HG02943 (cell line): ENCODE data around the gene MCM5.
"Not testable (repeated sequence)": the region's sequence is repeated elsewhere in the genome, so short reads cannot be mapped to it uniquely, and the experiment has no call there.

ENCODE experiments used
- ATAC-seq: cut with Tn5 transposase; IDR thresholded peaks from one replicate; pipeline ENCODE4 v1.9.1; 2021; ENCODE audit warnings: mild to moderate bottlenecking, low read depth, moderate library complexity; ENCODE audit not compliant: unreplicated experiment

MCM5 gene

DNA sequence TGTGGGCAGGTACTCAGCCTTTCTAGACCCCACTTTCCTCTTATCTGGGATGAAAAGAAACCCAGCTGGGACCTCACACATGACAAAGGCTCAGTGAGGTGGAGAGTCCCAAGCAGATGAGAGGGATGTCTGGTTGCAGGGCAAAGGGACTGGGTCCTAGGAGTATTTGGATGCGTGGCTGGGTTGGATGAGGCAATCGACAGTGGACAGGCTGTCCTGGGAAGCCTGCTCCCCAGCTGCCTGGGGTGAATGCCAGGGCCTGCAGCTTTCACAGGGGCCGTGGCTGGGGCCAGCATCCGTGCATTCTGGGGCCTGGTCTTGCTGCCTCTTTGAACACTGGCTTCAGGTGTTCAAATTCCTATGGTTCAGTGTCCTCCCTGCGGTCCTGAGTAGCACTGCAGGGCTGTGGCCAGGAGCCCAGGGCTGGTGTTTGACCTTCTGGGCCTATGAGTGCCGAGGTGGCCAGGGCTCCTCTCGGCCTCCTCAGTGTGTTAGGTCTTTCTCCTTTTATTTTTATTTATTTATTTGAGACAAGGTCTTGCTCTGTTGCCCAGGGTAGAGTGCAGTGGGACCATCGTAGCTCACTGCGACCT, 65.3 kb downstream of the MCM5 start:
- ATAC-seq = no peak

- ATAC-seq = no peak
These were observed 67.9 kb downstream of the MCM5 start for GRCh38 chr22:35467681-35468434.

GRCh38 chr22:35470903-35471321, 71.0 kb downstream of the MCM5 start:
- ATAC-seq = no peak

GRCh38 chr22:35471566-35471965, 71.6 kb downstream of the MCM5 start:
- not testable (repeated sequence) for ATAC-seq

- no peak for ATAC-seq
These were observed 72.5 kb downstream of the MCM5 start for GRCh38 chr22:35472488-35472887.

DNA sequence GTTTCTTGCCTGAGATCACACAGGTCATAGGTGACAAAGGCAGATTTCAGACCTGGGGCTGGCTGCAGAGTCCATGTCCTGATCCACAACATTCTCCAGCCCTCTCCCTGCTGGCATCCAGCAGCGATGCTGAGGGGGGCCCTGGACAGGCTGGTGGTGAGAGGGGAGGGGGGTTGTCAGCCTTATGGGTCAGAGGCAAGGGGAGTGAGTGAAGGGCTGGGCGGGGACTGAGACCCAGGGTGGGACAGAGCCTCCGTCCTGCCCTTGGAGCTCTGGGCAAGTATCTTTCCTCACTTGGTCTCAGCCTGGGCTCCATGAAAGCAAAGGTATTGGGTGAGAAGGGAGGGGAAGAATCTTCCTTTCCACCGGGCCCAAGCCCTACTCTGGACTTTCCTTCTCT, 74.0 kb downstream of the MCM5 start:
- no peak for ATAC-seq
